ENCODE measurements around the gene PCED1A.

PCED1A gene

GRCh38 chr20:2799688-2800520 lies 40.6 kb downstream of the PCED1A start:
- Histone ChIP-seq H3K36me3 (replicated peaks) (peaks cover 32% of the 10 kb centered on the region), H3K27me3 (ENCODE audit: low read depth) (no peaks in the 10 kb centered on the region), H3K9me3 (no peaks in the 10 kb centered on the region), H3K4me3 (peak overlapping the region; percentile 63), H3K4me1 (peaks cover 11% of the 10 kb centered on the region)
- peak; percentile 18 to 44 for DNase-seq (ENCODE audit: low spot score in 2 of 2)
- in situ Hi-C loops (cut with MboI; ENCODE audit: low sequenced_read_pairs), result no loop called here

GRCh38 chr20:2799271-2799670 lies 41.2 kb downstream of the PCED1A start:
- Histone ChIP-seq H3K27me3 (ENCODE audit: low read depth) (no peaks in the 10 kb centered on the region), H3K36me3 (replicated peaks) (peaks cover 33% of the 10 kb centered on the region), H3K4me3 (peak overlapping the region; percentile 63), H3K9me3 (no peaks in the 10 kb centered on the region), H3K4me1 (peaks cover 11% of the 10 kb centered on the region)
- no peak for DNase-seq (ENCODE audit: low spot score in 2 of 2)
- in situ Hi-C loops (cut with MboI; ENCODE audit: low sequenced_read_pairs), result no loop called here

- Histone ChIP-seq H3K4me3 (no peak overlapping the region), H3K36me3 (replicated peaks) (peaks cover 33% of the 10 kb centered on the region), H3K9me3 (no peaks in the 10 kb centered on the region), H3K4me1 (peaks cover 11% of the 10 kb centered on the region), H3K27me3 (ENCODE audit: low read depth) (no peaks in the 10 kb centered on the region)
- in situ Hi-C loops (cut with MboI; ENCODE audit: low sequenced_read_pairs), result no loop called here
- peak in 1 of 2 experiments; percentile 33 for DNase-seq (ENCODE audit: low spot score in 2 of 2)
These were observed 41.6 kb downstream of the PCED1A start for GRCh38 chr20:2798814-2799213.

GRCh38 chr20:2798095-2798805 lies 42.2 kb downstream of the PCED1A start:
- Histone ChIP-seq H3K27me3 (ENCODE audit: low read depth) (no peaks in the 10 kb centered on the region), H3K4me3 (no peak overlapping the region), H3K4me1 (peaks cover 11% of the 10 kb centered on the region), H3K9me3 (no peaks in the 10 kb centered on the region), H3K36me3 (replicated peaks) (peaks cover 33% of the 10 kb centered on the region)
- DNase-seq (ENCODE audit: low spot score in 2 of 2), result no peak
- in situ Hi-C loops (cut with MboI; ENCODE audit: low sequenced_read_pairs), result no loop called here

- Histone ChIP-seq H3K9me3 (no peaks in the 10 kb centered on the region), H3K27me3 (ENCODE audit: low read depth) (no peaks in the 10 kb centered on the region), H3K4me3 (no peak overlapping the region), H3K4me1 (peaks cover 11% of the 10 kb centered on the region), H3K36me3 (replicated peaks) (peaks cover 33% of the 10 kb centered on the region)
- in situ Hi-C loops (cut with MboI; ENCODE audit: low sequenced_read_pairs), result no loop called here
- no peak for DNase-seq (ENCODE audit: low spot score in 2 of 2)
These were observed 43.1 kb downstream of the PCED1A start for GRCh38 chr20:2797136-2797983.

GRCh38 chr20:2796011-2796660 lies 44.3 kb downstream of the PCED1A start:
- peaks cover 6% of the 10 kb centered on the region for H3K4me1 ChIP-seq
- H3K27me3 ChIP-seq (ENCODE audit: low read depth), result no peaks in the 10 kb centered on the region
- H3K9me3 ChIP-seq, result no peaks in the 10 kb centered on the region
- no peak for DNase-seq (ENCODE audit: low spot score in 2 of 2)
- peaks cover 33% of the 10 kb centered on the region for H3K36me3 ChIP-seq (replicated peaks)
- no peak overlapping the region for H3K4me3 ChIP-seq
- in situ Hi-C loops (cut with MboI; ENCODE audit: low sequenced_read_pairs), result no loop called here

- H3K4me3 ChIP-seq, result no peak overlapping the region
- H3K4me1 ChIP-seq, result peaks cover 2% of the 10 kb centered on the region; the same call in 1 of the 2 replicates
- no peaks in the 10 kb centered on the region for H3K27me3 ChIP-seq (ENCODE audit: low read depth)
- in situ Hi-C loops (cut with MboI; ENCODE audit: low sequenced_read_pairs), result no loop called here
- H3K36me3 ChIP-seq (replicated peaks), result peaks cover 33% of the 10 kb centered on the region
- no peak for DNase-seq (ENCODE audit: low spot score in 2 of 2)
- H3K9me3 ChIP-seq, result no peaks in the 10 kb centered on the region
These were observed 45.0 kb downstream of the PCED1A start for GRCh38 chr20:2795451-2795850.

GRCh38 chr20:2794866-2795447 lies 45.5 kb downstream of the PCED1A start:
- H3K27me3 ChIP-seq (ENCODE audit: low read depth), result no peaks in the 10 kb centered on the region
- no peak for DNase-seq (ENCODE audit: low spot score in 2 of 2)
- H3K9me3 ChIP-seq, result no peaks in the 10 kb centered on the region
- no peak overlapping the region for H3K4me3 ChIP-seq
- peaks cover 2% of the 10 kb centered on the region; the same call in 1 of the 2 replicates for H3K4me1 ChIP-seq
- peaks cover 33% of the 10 kb centered on the region for H3K36me3 ChIP-seq (replicated peaks)
- in situ Hi-C loops (cut with MboI; ENCODE audit: low sequenced_read_pairs), result no loop called here

GRCh38 chr20:2794202-2794748 lies 46.2 kb downstream of the PCED1A start:
- Histone ChIP-seq H3K4me1 (no peaks in the 10 kb centered on the region; the same call in 1 of the 2 replicates), H3K9me3 (no peaks in the 10 kb centered on the region), H3K4me3 (no peak overlapping the region), H3K27me3 (ENCODE audit: low read depth) (no peaks in the 10 kb centered on the region), H3K36me3 (replicated peaks) (peaks cover 33% of the 10 kb centered on the region)
- DNase-seq (ENCODE audit: low spot score in 2 of 2), result no peak
- in situ Hi-C loops (cut with MboI; ENCODE audit: low sequenced_read_pairs), result no loop called here

GRCh38 chr20:2793471-2793870 lies 47.0 kb downstream of the PCED1A start:
- DNase-seq (ENCODE audit: low spot score in 2 of 2), result no peak
- no peaks in the 10 kb centered on the region for H3K4me1 ChIP-seq
- H3K27me3 ChIP-seq (ENCODE audit: low read depth), result no peaks in the 10 kb centered on the region
- H3K4me3 ChIP-seq, result no peak overlapping the region
- H3K9me3 ChIP-seq, result no peaks in the 10 kb centered on the region
- in situ Hi-C loops (cut with MboI; ENCODE audit: low sequenced_read_pairs), result no loop called here
- peaks cover 30% of the 10 kb centered on the region for H3K36me3 ChIP-seq (replicated peaks)
